DLD1 (cell line): Measurements from ENCODE around the gene EDC3.

Experiments
- in situ Hi-C: cut with HindIII; loops from 2 replicates; pipeline ENCODE4 v1.10.0; 2017; ENCODE audit warnings: low sequenced_read_pairs

Gene EDC3

DNA sequence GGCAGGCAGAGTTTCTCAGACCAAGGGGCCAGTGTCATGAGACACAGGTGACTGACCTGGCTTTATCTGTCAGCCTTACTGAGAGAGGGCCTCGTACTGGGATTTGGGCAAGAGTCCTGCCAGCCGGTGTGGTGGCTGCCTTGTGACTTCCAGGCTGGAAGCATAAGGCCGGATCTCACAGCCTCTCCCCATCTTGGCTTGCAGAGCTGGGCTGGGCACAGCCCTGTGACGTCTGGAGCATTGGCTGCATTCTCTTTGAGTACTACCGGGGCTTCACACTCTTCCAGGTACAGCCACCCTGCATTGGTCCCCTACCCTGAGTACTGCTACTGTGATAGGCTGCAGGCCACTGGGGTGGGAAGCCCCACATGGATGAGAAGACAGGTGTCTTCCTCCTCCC, 68.1 kb downstream of the EDC3 start:
- in situ Hi-C loops: no loop called here

DNA sequence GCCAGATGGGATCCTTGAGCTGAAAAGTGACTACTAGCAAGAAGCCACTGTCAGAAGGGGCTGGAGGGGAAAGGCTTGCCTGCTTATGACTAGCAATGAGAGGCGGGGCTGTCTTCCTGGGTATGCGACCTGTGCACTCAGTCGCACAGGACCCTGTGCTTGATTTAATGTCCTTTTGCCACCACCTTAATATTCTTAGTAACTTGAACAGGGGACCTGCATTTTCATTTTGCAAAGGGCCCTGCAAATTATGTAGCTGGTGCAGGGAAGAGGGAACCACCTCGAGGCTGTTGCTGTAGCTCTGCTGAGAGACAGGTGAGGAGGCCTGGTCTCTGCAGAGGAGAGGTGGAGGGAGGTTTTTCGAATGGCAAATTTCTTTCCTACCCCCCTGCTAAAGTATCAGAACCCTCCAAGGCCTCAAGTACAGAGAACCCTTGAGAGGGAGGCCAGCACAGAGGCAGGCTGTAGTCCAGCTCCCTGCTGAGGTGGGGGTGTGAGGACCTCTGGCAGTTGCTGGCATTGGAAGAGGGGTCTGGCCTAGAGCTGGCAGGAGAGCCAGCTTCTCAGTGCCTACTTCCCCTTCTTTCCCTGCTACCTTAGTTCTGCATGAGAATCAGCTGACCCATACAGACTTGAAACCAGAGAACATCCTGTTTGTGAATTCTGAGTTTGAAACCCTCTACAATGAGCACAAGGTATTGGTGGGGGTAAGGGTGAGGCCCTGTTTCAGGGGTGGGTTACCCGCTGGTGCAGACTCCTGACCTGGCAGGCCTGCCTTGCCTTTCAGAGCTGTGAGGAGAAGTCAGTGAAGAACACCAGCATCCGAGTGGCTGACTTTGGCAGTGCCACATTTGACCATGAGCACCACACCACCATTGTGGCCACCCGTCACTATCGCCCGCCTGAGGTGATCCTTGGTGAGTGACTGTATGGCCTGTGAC, 68.8 kb downstream of the EDC3 start:
- in situ Hi-C loops: no loop called here

DNA sequence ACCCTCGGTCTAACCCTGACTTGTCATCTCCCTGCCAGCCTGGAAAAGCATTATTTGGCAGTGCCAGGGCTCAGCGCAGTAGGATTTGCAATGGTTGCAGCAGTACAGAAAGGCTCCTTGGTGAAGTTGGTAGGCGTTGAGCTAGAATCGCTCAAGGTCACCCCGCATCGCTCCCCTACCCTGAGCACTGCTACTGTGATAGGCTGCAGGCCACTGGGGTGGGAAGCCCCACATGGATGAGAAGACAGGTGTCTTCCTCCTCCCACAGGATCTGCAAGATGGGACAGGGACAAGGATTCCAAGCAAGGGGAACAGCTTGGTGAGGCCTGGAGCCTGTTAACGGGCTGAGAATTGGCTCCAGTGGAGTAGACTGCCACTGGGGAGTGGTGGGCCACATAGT, 69.5 kb downstream of the EDC3 start:
- in situ Hi-C loops: no loop called here

GRCh38 chr15:74625693-74626092, 70.1 kb downstream of the EDC3 start:
- in situ Hi-C loops: no loop called here

GRCh38 chr15:74624020-74624602, 71.7 kb downstream of the EDC3 start:
- in situ Hi-C loops: no loop called here

- in situ Hi-C loops: no loop called here
These were observed 73.1 kb downstream of the EDC3 start for GRCh38 chr15:74622758-74623157.

DNA sequence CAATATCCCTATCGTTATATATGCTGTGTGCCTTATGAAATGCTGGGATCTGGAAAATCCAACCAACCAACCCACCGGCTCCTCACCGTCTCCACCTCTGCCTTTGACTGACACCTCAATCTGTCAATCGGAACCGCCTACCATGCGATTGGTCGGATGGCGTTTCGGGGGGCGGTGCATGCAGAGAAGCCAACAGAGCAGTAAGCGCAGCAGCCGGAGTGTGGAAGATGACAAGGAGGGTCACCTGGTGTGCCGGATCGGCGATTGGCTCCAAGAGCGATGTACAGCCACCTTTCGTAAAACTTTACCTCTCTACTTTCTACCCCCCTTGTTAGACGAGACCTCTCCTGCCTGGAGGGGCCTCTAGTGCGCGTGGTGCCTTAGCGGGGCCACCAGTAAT, 73.9 kb downstream of the EDC3 start:
- in situ Hi-C loops: no loop called here

DNA sequence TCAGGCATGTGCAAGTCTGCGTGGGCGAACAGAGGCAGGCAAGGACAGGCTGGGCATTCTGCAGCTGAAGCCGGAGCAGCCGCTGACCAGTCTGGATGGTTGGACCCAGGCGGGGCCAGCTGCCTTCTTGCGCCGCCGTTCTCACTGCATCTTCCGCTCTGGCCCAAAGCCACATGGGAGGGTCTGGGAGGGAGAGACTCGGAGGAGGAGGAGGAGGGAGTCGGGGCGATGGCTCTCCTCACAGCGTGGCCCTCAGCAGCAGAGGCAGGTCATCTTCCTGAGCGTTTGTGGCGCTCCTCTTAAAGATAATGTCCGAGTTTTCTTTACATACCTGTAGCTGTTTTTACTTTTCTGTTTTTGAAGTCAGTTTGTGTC, 74.3 kb downstream of the EDC3 start:
- in situ Hi-C loops: no loop called here

DNA sequence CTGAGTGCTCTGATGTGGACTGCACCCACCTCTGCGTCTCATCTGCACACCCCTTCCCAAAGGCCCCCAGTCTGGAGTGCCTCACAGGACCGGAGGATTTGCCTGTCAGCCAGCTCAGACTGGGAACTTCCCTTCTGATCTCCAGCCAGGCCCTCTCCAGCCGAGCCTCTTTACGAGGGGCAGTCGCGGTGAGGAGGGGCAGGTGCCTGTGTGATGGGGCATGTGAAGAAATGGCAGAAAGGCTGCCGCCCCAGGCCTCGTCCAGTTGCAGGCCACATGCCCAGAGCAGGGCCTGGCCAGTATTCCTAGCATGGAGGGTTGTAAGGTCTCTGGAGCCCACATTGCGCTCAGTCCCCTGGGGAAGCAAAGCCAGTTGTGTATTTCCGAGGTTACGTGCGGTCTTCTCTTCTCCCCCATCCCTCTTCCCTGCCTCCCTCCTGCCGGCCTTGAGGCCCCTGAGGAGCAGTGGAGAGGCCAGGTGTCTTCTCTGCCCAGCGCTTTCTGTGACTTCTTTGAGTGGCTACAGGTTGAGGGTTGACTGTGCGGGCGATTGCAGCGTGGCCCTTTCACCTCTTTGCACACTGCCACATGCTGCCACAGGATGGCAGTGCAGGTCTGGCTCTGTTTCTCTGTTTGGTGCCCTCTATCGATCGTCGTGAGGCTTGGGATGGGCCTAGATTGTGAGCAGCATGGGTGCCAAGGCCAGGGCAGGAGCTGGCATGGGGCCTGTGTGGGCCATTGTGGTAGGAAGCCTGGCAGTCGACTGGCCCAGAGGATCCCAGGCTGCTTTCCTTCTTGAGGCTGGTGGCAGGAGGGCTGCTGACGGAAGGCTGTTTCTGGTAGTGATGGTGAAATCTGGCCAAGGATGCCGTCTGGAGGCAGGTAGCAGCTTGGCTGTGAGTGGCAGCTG, 74.9 kb downstream of the EDC3 start:
- in situ Hi-C loops: no loop called here

- in situ Hi-C loops: no loop called here
These were observed 75.7 kb downstream of the EDC3 start for GRCh38 chr15:74619916-74620635.

DNA sequence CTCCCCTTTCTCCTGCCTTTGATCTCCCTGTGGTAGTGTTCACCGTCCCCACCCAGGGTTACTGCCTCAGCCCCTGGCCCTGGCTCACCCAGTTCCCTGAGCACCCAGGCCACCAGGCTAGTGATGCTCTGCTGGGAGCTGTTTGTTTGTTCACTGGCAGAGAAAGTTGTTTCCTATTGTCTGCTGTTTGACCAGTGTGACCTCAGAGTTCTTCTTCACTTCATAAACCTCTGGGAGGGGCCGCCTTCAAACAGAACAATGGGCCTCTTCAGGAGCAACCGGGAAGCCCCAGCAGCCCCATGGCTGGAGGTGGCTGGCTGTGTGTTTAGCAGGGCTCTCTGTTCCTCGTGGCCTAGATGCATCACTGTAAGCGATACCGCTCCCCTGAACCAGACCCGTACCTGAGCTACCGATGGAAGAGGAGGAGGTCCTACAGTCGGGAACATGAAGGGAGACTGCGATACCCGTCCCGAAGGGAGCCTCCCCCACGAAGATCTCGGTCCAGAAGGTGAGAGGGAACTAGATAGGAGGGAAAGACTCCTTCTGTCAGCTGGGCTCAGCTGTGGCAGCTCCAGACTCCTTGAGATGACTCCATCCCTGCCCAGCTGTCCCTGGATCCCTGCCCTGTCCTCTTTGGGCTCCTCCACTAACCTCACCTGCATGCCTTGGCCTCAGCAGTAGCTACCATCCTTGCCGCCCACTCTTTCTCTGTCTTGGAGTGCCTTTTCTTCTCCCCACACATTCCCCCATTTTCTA, 76.8 kb downstream of the EDC3 start:
- in situ Hi-C loops: no loop called here

GRCh38 chr15:74616996-74617395, 78.8 kb downstream of the EDC3 start:
- in situ Hi-C loops: no loop called here

- in situ Hi-C loops: no loop called here
These were observed 79.4 kb downstream of the EDC3 start for GRCh38 chr15:74616366-74616939.

GRCh38 chr15:74615508-74616365, 80.1 kb downstream of the EDC3 start, which contains the start of gene CLK3:
TSS of gene CLK3 (plus strand) at chr15:74615836. CDS start at chr15:74619197, 3,361 bp downstream.
- in situ Hi-C loops: no loop called here

- in situ Hi-C loops: loop anchor here (5.0 kb wide), 1 partner anchor 68 kb away; no protein-coding TSS in a partner anchor
These were observed 80.9 kb downstream of the EDC3 start for GRCh38 chr15:74614744-74615507.

- in situ Hi-C loops: loop anchor here (5.0 kb wide), 1 partner anchor 67 kb away; no protein-coding TSS in a partner anchor
These were observed 81.7 kb downstream of the EDC3 start for GRCh38 chr15:74613953-74614743.
